ACC112 (cell line): ENCODE data around the gene NUP50.

Experiments used
- H2AFZ ChIP-seq: fragments of 200-600 bp; sonication (generic); one replicate; pipeline ENCODE4 v1.6.0; 2017; ENCODE audit warnings: antibody characterized with exemption, low read length; ENCODE audit not compliant: unreplicated experiment
- H3K27ac ChIP-seq: fragments of 200-600 bp; sonication (generic); 2 replicates; pipeline ENCODE4 v1.5.1; 2014; ENCODE audit warnings: low read depth, mild to moderate bottlenecking, antibody characterized with exemption, low read length, moderate library complexity
- H3K27me3 ChIP-seq: fragments of 200-600 bp; sonication (generic); 2 replicates; pipeline ENCODE4 v1.6.1; 2014; ENCODE audit warnings: mild to moderate bottlenecking, antibody characterized with exemption, low read length, moderate library complexity, mixed read lengths; ENCODE audit not compliant: insufficient read depth
- H3K36me3 ChIP-seq: fragments of 200-600 bp; sonication (generic); 2 replicates; pipeline ENCODE4 v1.6.1; 2016; ENCODE audit warnings: mild to moderate bottlenecking, antibody characterized with exemption, low read length, moderate library complexity, mixed read lengths; ENCODE audit not compliant: insufficient read depth
- H3K4me1 ChIP-seq: fragments of 200-600 bp; sonication (generic); one replicate; pipeline ENCODE4 v1.6.1; 2016; ENCODE audit warnings: low read length, mixed read lengths; ENCODE audit not compliant: insufficient read depth, unreplicated experiment, control insufficient read depth
- H3K4me3 ChIP-seq: fragments of 200-600 bp; sonication (generic); 2 replicates; pipeline ENCODE4 v1.5.1; 2014; ENCODE audit warnings: mild to moderate bottlenecking, low read depth, low read length
- H3K79me2 ChIP-seq: fragments of 200-600 bp; sonication (generic); one replicate; pipeline ENCODE4 v1.6.0; 2016; ENCODE audit warnings: low read length; ENCODE audit not compliant: control insufficient read depth, unreplicated experiment, insufficient read depth

The NUP50 gene

GRCh38 chr22:45159652-45160462 lies 3.9 kb upstream of the NUP50 start:
- Histone ChIP-seq H3K4me1 (peaks cover 31% of the 10 kb centered on the region), H3K27me3 (no peaks in the 10 kb centered on the region), H3K79me2 (peaks cover 53% of the 10 kb centered on the region), H3K4me3 (no peak overlapping the region), H3K27ac (peak overlapping the region; percentile 97), H3K36me3 (peaks cover 10% of the 10 kb centered on the region; the same call in 1 of the 2 replicates), H2AFZ (no peak overlapping the region)

GRCh38 chr22:45162531-45162930 lies 1.2 kb upstream of the NUP50 start:
- peaks cover 4% of the 10 kb centered on the region; the same call in 1 of the 2 replicates for H3K36me3 ChIP-seq
- peaks cover 34% of the 10 kb centered on the region for H3K4me1 ChIP-seq
- H3K79me2 ChIP-seq: peaks cover 67% of the 10 kb centered on the region
- H3K4me3 ChIP-seq: peak overlapping the region; percentile 96
- peak overlapping the region; percentile 91 for H3K27ac ChIP-seq
- no peaks in the 10 kb centered on the region for H3K27me3 ChIP-seq
- H2AFZ ChIP-seq: no peak overlapping the region

- Histone ChIP-seq H3K4me1 (peaks cover 33% of the 10 kb centered on the region), H2AFZ (no peak overlapping the region), H3K36me3 (0 out of 2 replicates have a peak, but pooled peaks cover under 1% of the 10 kb centered on the region), H3K27ac (peak overlapping the region; percentile 91), H3K27me3 (no peaks in the 10 kb centered on the region), H3K79me2 (peaks cover 66% of the 10 kb centered on the region), H3K4me3 (peak overlapping the region; percentile 96)
Observed at GRCh38 chr22:45163099-45163450, 650 bp upstream of the NUP50 start.

- H3K36me3 ChIP-seq: 0 out of 2 replicates have a peak, but pooled peaks cover 6% of the 10 kb centered on the region
- H3K4me3 ChIP-seq: peak overlapping the region; percentile 96
- peak overlapping the region; percentile 59 for H3K27ac ChIP-seq
- H3K4me1 ChIP-seq: peaks cover 25% of the 10 kb centered on the region
- no peaks in the 10 kb centered on the region for H3K27me3 ChIP-seq
- H2AFZ ChIP-seq: no peak overlapping the region
- H3K79me2 ChIP-seq: peaks cover 66% of the 10 kb centered on the region
Observed at GRCh38 chr22:45164270-45165088, 754 bp downstream of the NUP50 start.

- H3K4me3 ChIP-seq: no peak overlapping the region
- 0 out of 2 replicates have a peak, but pooled peaks cover 6% of the 10 kb centered on the region for H3K36me3 ChIP-seq
- H3K27ac ChIP-seq: no peak overlapping the region
- H3K27me3 ChIP-seq: no peaks in the 10 kb centered on the region
- H2AFZ ChIP-seq: no peak overlapping the region
- peaks cover 13% of the 10 kb centered on the region for H3K4me1 ChIP-seq
- H3K79me2 ChIP-seq: peaks cover 68% of the 10 kb centered on the region
Observed at GRCh38 chr22:45166932-45167331, 3.2 kb downstream of the NUP50 start.

- peaks cover 10% of the 10 kb centered on the region for H3K4me1 ChIP-seq
Observed at GRCh38 chr22:45169591-45170466, 6.1 kb downstream of the NUP50 start.

GRCh38 chr22:45171830-45172229 lies 8.1 kb downstream of the NUP50 start:
- Histone ChIP-seq H3K27ac (no peak overlapping the region), H3K4me3 (no peak overlapping the region), H3K79me2 (peaks cover 59% of the 10 kb centered on the region), H3K36me3 (peaks cover 17% of the 10 kb centered on the region; the same call in 1 of the 2 replicates), H3K4me1 (peaks cover 3% of the 10 kb centered on the region), H3K27me3 (no peaks in the 10 kb centered on the region), H2AFZ (no peak overlapping the region)

More at GRCh38 chr22:45169591-45170466, 6.1 kb downstream of the NUP50 start:
- Histone ChIP-seq H3K27me3 (no peaks in the 10 kb centered on the region), H3K36me3 (peaks cover 11% of the 10 kb centered on the region; the same call in 1 of the 2 replicates), H3K79me2 (peaks cover 63% of the 10 kb centered on the region), H2AFZ (no peak overlapping the region), H3K4me3 (no peak overlapping the region), H3K27ac (no peak overlapping the region)

GRCh38 chr22:45172881-45173585 lies 9.3 kb downstream of the NUP50 start:
- Histone ChIP-seq H3K79me2 (peaks cover 53% of the 10 kb centered on the region), H3K27ac (no peak overlapping the region), H3K36me3 (peaks cover 17% of the 10 kb centered on the region; the same call in 1 of the 2 replicates), H3K27me3 (no peaks in the 10 kb centered on the region), H3K4me3 (no peak overlapping the region), H3K4me1 (no peaks in the 10 kb centered on the region), H2AFZ (no peak overlapping the region)

- Histone ChIP-seq H3K79me2 (peaks cover 40% of the 10 kb centered on the region), H3K27me3 (no peaks in the 10 kb centered on the region), H3K36me3 (peaks cover 12% of the 10 kb centered on the region; the same call in 1 of the 2 replicates)
Observed at GRCh38 chr22:45179276-45180049, 15.7 kb downstream of the NUP50 start.

More at GRCh38 chr22:45179276-45180049, 15.7 kb downstream of the NUP50 start:
- Histone ChIP-seq H2AFZ (no peak overlapping the region), H3K4me1 (no peaks in the 10 kb centered on the region), H3K4me3 (no peak overlapping the region), H3K27ac (no peak overlapping the region)
